Activated B cell treated with CpG ODN at 0.5 μM for 24 hours (primary cell): Measurements from ENCODE around the gene MX1. TPM values are rescaled to one million over a fixed set of nuclear protein-coding genes. Genes with fewer than 3 reads are reported as not detected.

Experiments used
- ATAC-seq: fragments of 200-7000 bp; cut with Tn5 transposase; one replicate; pipeline ENCODE4 v1.10.0; 2021; ENCODE audit warnings: low read depth, mild to moderate bottlenecking, moderate library complexity
- CTCF ChIA-PET: fragments of 350-600 bp; sonication (Branson Sonifier 250); formaldehyde crosslinking; loops from one replicate; lab custom pipeline; 2021; ENCODE audit warnings: antibody characterized with exemption; lab: Charles Lee
- POLR2A ChIA-PET: fragments of 350-600 bp; sonication (Branson Sonifier 250); formaldehyde crosslinking; loops from one replicate; lab custom pipeline; 2021; ENCODE audit warnings: antibody characterized with exemption; lab: Charles Lee
- DNase-seq: peaks from one replicate; pipeline ENCODE4 v3.0.0; 2022
- H3K27ac Mint-ChIP-seq: one replicate; pipeline ENCODE4 v1.8.0; 2020; ENCODE audit warnings: mixed read lengths
- H3K27me3 Mint-ChIP-seq: one replicate; pipeline ENCODE4 v1.8.0; 2021; ENCODE audit warnings: mixed read lengths
- H3K36me3 Mint-ChIP-seq: one replicate; pipeline ENCODE4 v1.8.0; 2021; ENCODE audit warnings: low read depth, mixed read lengths
- H3K4me1 Mint-ChIP-seq: one replicate; pipeline ENCODE4 v1.8.0; 2021; ENCODE audit warnings: mixed read lengths
- H3K4me3 Mint-ChIP-seq: one replicate; pipeline ENCODE4 v1.8.0; 2020; ENCODE audit warnings: mild to moderate bottlenecking, mixed read lengths
- H3K9me3 Mint-ChIP-seq: one replicate; pipeline ENCODE4 v1.8.0; 2020; ENCODE audit warnings: mixed read lengths
- intact Hi-C: fragments of 100-400 bp; cut with micrococcal nuclease; formaldehyde crosslinking; loops from one replicate; pipeline ENCODE4 v1.15.1; 2024
- total RNA-seq: library from RNA; stranded (reverse); gene quantifications from 2 replicates; pipeline ENCODE4 v1.2.3, GENCODE V29; 2022
- TF ChIP-seq, protein P1 (sequence below): fragments of 200-600 bp; IDR thresholded peaks from one replicate; pipeline ENCODE4 v1.8.0; 2022; ENCODE audit warnings: antibody characterized with exemption, mild to moderate bottlenecking

Gene MX1
- total RNA-seq, 1 donor from 2014 or later = 64.2 TPM

DNA sequence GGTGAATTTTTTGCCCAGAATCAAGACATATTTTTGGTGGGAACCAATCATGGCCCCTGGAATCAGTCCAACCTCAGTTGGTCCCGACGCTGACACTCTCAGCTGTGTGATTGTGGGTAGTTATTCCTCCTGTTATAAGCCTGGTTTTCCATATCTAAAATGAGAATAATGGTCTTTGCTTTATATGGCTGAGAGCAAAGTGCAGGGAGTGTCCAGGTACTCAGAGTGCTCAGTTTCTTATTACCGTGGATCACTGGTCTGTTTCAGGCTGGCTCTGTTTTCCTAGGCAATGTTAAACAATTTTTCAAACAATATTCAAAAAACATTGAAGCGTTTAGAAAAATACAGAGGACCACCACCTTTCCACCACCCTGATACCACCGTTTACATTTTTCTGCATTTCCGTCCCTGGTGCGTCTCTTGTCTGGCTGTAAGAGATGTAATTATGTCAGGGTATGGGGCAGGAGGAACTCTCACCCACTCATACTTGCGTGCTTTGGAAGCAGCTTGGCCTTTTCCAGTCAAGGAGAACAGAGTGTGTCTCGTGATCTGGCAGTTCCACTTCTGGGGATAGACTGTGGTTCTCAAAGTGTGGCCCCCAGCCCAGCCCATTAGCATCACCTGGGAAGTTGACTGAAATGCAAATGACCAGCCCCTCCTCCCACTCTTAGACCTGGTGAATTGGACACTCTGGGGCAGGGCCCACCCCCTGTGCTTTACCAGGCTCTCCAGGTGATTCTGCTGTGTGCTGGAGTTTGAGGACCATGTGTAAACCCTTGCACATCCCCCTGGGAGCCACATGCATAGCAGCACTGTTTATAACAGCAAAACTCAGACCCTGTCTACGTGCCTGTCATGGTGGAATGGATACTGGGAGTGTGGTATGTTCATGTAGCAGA, 6.8 kb downstream of the MX1 start:
- ChIA-PET POLR2A (interaction anchor here (2.2 to 3.0 kb wide), 2 partner anchors 64 to 71 kb away, joined by 13 to 29 read pairs; partner anchors contain the start of gene MX2), CTCF (interaction anchor here (1.5 to 1.8 kb wide), 2 partner anchors 65 to 150 kb away, joined by 9 to 10 read pairs; no protein-coding TSS in a partner anchor)
- ATAC-seq (no peak), DNase-seq (no peak)
- Mint-ChIP-seq H3K27me3 (no peaks in the 10 kb centered on the region), H3K27ac (no peak overlapping the region), H3K9me3 (peaks cover 13% of the 10 kb centered on the region), H3K4me3 (no peak overlapping the region), H3K36me3 (peaks cover 81% of the 10 kb centered on the region), H3K4me1 (peaks cover 48% of the 10 kb centered on the region)
- TF ChIP-seq, protein P1, sequence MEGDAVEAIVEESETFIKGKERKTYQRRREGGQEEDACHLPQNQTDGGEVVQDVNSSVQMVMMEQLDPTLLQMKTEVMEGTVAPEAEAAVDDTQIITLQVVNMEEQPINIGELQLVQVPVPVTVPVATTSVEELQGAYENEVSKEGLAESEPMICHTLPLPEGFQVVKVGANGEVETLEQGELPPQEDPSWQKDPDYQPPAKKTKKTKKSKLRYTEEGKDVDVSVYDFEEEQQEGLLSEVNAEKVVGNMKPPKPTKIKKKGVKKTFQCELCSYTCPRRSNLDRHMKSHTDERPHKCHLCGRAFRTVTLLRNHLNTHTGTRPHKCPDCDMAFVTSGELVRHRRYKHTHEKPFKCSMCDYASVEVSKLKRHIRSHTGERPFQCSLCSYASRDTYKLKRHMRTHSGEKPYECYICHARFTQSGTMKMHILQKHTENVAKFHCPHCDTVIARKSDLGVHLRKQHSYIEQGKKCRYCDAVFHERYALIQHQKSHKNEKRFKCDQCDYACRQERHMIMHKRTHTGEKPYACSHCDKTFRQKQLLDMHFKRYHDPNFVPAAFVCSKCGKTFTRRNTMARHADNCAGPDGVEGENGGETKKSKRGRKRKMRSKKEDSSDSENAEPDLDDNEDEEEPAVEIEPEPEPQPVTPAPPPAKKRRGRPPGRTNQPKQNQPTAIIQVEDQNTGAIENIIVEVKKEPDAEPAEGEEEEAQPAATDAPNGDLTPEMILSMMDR = no peak
- intact Hi-C loops = loop anchor here (2.0 to 5.0 kb wide), 2 partner anchors 14 to 201 kb away; no protein-coding TSS in a partner anchor

DNA sequence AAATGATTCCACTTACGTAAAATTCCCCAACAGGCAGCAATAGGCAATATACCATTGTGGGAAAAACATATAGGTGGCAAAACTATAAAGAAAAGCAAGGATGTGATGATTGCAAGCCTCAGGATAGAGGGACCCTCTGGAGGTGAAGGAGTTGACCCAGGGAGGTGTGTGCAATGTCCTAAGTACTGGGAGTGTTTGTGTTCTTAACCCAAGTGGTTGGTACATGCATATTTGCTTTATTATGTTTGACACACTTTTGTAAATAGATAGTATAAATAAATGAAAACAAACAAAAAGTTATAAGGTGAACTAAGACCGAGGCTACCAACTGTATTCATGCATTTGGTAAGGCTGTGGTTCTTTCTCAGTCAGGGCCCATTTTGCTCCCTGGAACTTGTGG, 7.5 kb downstream of the MX1 start:
- H3K36me3 Mint-ChIP-seq = peaks cover 81% of the 10 kb centered on the region
- ChIA-PET POLR2A (no interaction called here), CTCF (no interaction called here)
- peaks cover 40% of the 10 kb centered on the region for H3K4me1 Mint-ChIP-seq
- TF ChIP-seq, protein P1 = no peak
- no peaks in the 10 kb centered on the region for H3K27me3 Mint-ChIP-seq
- no peak for DNase-seq
- H3K9me3 Mint-ChIP-seq = peaks cover 13% of the 10 kb centered on the region
- no peak overlapping the region for H3K27ac Mint-ChIP-seq
- ATAC-seq = no peak
- no peak overlapping the region for H3K4me3 Mint-ChIP-seq
- intact Hi-C loops = loop anchor here (2.0 to 5.0 kb wide), 2 partner anchors 15 to 201 kb away; no protein-coding TSS in a partner anchor

DNA sequence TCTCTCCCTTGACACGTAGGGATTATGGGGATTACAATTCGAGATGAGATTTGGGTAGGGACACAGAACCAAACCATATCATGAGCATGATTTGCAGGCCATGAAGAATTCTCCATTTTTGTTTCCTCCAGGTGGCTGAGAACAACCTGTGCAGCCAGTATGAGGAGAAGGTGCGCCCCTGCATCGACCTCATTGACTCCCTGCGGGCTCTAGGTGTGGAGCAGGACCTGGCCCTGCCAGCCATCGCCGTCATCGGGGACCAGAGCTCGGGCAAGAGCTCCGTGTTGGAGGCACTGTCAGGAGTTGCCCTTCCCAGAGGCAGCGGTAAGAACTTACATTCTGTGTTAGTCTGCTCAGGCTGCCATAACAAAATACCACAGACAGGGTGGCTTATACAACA, 9.7 kb downstream of the MX1 start:
- H3K27me3 Mint-ChIP-seq = no peaks in the 10 kb centered on the region
- POLR2A ChIA-PET = no interaction called here
- no peak overlapping the region for H3K27ac Mint-ChIP-seq
- intact Hi-C loops = no loop called here
- H3K4me1 Mint-ChIP-seq = peaks cover 26% of the 10 kb centered on the region
- TF ChIP-seq, protein P1 = no peak
- no peak overlapping the region for H3K4me3 Mint-ChIP-seq
- peaks cover 89% of the 10 kb centered on the region for H3K36me3 Mint-ChIP-seq
- CTCF ChIA-PET = no interaction called here
- DNase-seq = no peak
- no peak for ATAC-seq
- peaks cover 13% of the 10 kb centered on the region for H3K9me3 Mint-ChIP-seq

DNA sequence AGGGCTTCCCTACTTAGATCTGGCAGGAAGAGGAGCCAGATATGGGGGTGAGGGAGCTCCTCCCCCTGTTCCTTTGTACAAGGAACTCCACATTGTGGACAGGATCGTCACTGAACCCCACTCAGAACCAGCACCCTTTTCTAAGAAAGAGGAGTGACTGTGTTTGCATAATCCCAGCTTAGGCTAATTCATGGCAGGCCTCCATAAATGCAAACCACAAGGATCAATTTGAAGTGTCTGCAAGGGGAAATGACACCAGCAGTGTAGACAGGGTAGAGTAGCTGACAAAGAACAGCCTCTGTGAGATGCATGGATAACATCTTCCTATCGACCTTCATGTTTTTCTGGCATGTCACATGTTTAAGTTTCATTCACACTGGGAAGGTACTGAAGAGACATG, 11.7 kb downstream of the MX1 start:
- Mint-ChIP-seq H3K4me3 (no peak overlapping the region), H3K36me3 (peaks cover 96% of the 10 kb centered on the region), H3K27me3 (no peaks in the 10 kb centered on the region), H3K9me3 (peaks cover 13% of the 10 kb centered on the region), H3K27ac (no peak overlapping the region), H3K4me1 (peaks cover 6% of the 10 kb centered on the region)
- no peak for DNase-seq
- TF ChIP-seq, protein P1 = no peak
- POLR2A ChIA-PET = interaction anchor here (0.6 kb wide), 1 partner anchor 467 kb away, joined by 9 read pairs; no protein-coding TSS in a partner anchor
- CTCF ChIA-PET = interaction anchor here (1.3 kb wide), 1 partner anchor 155 kb away, joined by 4 read pairs; no protein-coding TSS in a partner anchor
- no peak for ATAC-seq
- intact Hi-C loops = no loop called here

DNA sequence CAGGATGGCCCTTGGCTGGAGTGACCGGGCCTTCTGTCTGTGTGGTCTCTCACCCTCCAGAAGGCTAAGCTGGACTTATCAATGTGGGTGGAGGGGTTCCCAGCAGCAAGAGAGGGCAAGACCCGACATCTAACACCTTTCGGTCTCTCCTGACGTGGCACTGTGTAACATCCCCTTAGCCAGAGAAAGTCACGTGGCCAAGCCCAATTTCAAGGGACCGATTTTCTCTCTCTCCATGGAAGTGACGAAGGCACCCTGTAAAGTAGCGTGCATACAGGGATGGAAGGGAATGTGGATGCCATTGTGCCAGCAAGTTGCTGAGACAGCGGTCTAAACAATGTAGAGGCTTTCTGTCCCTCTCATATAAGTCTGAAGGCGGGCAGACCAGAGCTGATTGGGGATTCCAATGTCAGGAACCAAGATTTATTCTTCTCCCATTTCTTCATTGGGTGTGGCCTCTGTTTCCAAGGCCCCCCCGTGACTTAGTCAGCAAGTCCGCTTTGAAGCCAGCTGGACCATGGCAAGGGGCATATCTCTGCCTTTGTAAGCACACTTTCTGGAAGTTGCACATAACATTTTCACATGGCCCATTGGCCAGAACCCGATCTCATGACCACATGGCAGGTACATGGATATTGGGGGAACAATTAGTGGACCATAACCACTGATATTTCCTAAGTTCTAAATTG, 12.5 kb downstream of the MX1 start:
- DNase-seq (no peak), ATAC-seq (no peak)
- ChIA-PET CTCF (interaction anchor here (1.3 kb wide), 1 partner anchor 155 kb away, joined by 4 read pairs; no protein-coding TSS in a partner anchor), POLR2A (no interaction called here)
- Mint-ChIP-seq H3K4me3 (no peak overlapping the region), H3K27me3 (no peaks in the 10 kb centered on the region), H3K9me3 (peaks cover 9% of the 10 kb centered on the region), H3K27ac (no peak overlapping the region), H3K4me1 (peaks cover 2% of the 10 kb centered on the region), H3K36me3 (peaks cover 96% of the 10 kb centered on the region)
- TF ChIP-seq, protein P1 = no peak
- intact Hi-C loops = no loop called here
